Activated CD8-positive, alpha-beta T cell treated with anti-CD3 and anti-CD28 coated beads for 36 hours (primary cell): ENCODE results near the gene MCOLN2. TPM values are rescaled to one million over a fixed set of nuclear protein-coding genes. Genes with fewer than 3 reads are reported as not detected.

Experiments used
- ATAC-seq: fragments of 200-7000 bp; cut with Tn5 transposase; one replicate; pipeline ENCODE4 v1.10.0; 2021; ENCODE audit warnings: mild to moderate bottlenecking, moderate library complexity
- CTCF ChIA-PET: fragments of 350-600 bp; sonication (Branson Sonifier 250); formaldehyde crosslinking; loops from one replicate; lab custom pipeline; 2021; ENCODE audit warnings: antibody characterized with exemption; lab: Charles Lee
- POLR2A ChIA-PET: fragments of 350-600 bp; sonication (Branson Sonifier 250); formaldehyde crosslinking; loops from one replicate; lab custom pipeline; 2021; ENCODE audit warnings: antibody characterized with exemption; lab: Charles Lee
- DNase-seq: peaks from one replicate; pipeline ENCODE4 v3.0.0-alpha.2; 2020
- H3K27ac Mint-ChIP-seq: one replicate; pipeline ENCODE4 v1.8.0; 2021; ENCODE audit warnings: mild to moderate bottlenecking, mixed read lengths
- H3K27me3 Mint-ChIP-seq: one replicate; pipeline ENCODE4 v1.8.0; 2021; ENCODE audit warnings: mixed read lengths
- H3K36me3 Mint-ChIP-seq: one replicate; pipeline ENCODE4 v1.8.0; 2021; ENCODE audit warnings: low read depth, mixed read lengths
- H3K4me1 Mint-ChIP-seq: one replicate; pipeline ENCODE4 v1.8.0; 2021; ENCODE audit warnings: low read depth, mixed read lengths
- H3K4me3 Mint-ChIP-seq: one replicate; pipeline ENCODE4 v1.8.0; 2021; ENCODE audit warnings: mild to moderate bottlenecking, moderate library complexity, mixed read lengths
- H3K9me3 Mint-ChIP-seq: one replicate; pipeline ENCODE4 v1.8.0; 2021; ENCODE audit warnings: mixed read lengths
- CTCF ChIP-seq: fragments of 200-600 bp; IDR thresholded peaks from one replicate; pipeline ENCODE4 v1.8.0; 2022; ENCODE audit warnings: antibody characterized with exemption, mild to moderate bottlenecking
- intact Hi-C: fragments of 100-400 bp; cut with micrococcal nuclease; formaldehyde crosslinking; loops from one replicate; pipeline ENCODE4 v1.10.0; 2022
- total RNA-seq, 2 experiments: library from RNA; stranded (reverse); gene quantifications; one replicate each; pipeline ENCODE4 v1.2.3, GENCODE V29; 2021

The MCOLN2 gene
- total RNA-seq, 2 experiments from 2014 or later: 15.7 to 17.8 TPM

- H3K4me1 Mint-ChIP-seq: peaks cover 18% of the 10 kb centered on the region
- ATAC-seq (no peak), DNase-seq (no peak)
- TF ChIP-seq CTCF: no peak
- intact Hi-C loops: loop anchor here (10.0 kb wide), 1 partner anchor 268 kb away; no protein-coding TSS in a partner anchor
- ChIA-PET POLR2A (no interaction called here), CTCF (interaction anchor here (3.3 to 5.0 kb wide), 4 partner anchors 11 to 209 kb away, joined by 9 to 41 read pairs (median 34); no protein-coding TSS in a partner anchor)
- H3K4me3 Mint-ChIP-seq: no peak overlapping the region
- H3K36me3 Mint-ChIP-seq: no peaks in the 10 kb centered on the region
- H3K27ac Mint-ChIP-seq: no peak overlapping the region
- no peaks in the 10 kb centered on the region for H3K27me3 Mint-ChIP-seq
- no peaks in the 10 kb centered on the region for H3K9me3 Mint-ChIP-seq
Measured at GRCh38 chr1:84933011-84933611, 63.8 kb downstream of the MCOLN2 start.

DNA sequence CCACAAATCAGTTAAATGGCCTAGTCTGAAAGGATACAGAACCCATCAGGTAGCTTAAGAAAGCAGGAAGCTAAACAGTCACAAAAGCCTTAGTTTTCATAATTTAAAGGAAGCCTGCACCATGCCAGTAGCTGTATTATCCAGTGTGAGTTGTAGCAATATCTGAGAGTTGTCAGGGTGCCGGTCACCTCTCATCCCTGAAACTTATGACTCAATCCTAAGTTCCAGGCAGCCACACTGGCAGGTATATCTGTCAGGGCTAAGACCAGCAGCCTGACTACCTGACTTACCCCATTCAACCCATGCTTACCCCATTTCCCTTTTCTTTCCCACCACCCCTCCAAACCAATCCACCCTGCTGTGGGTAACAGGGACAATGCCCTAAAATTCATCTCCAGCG, 66.1 kb downstream of the MCOLN2 start:
- DNase-seq (no peak), ATAC-seq (no peak)
- Mint-ChIP-seq H3K9me3 (no peaks in the 10 kb centered on the region), H3K36me3 (no peaks in the 10 kb centered on the region), H3K4me3 (no peak overlapping the region), H3K27ac (no peak overlapping the region), H3K27me3 (no peaks in the 10 kb centered on the region), H3K4me1 (peaks cover 15% of the 10 kb centered on the region)
- ChIA-PET POLR2A (no interaction called here), CTCF (interaction anchor here (1.3 to 1.5 kb wide), 2 partner anchors 14 to 149 kb away, joined by 4 read pairs; no protein-coding TSS in a partner anchor)
- intact Hi-C loops: loop anchor here (10.0 kb wide), 1 partner anchor 266 kb away; no protein-coding TSS in a partner anchor
- TF ChIP-seq CTCF: no peak

DNA sequence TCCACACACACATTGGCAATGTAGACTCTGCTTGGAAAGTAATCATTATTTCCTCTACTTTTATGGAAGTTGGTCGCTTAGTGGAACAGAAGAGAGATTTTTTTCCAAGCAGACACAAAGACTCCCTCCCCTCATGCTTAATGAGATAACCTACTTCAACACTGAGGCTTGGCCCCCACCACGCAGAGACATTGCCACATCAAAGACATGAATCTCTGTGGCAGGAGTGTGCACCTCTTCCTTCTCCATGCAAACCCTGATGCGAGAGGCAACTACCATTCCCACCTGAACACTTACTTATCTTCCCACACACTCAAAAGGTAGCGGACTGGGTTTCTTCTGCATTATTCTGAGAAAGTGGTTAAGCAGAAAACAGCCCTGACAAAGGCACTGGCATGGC, 66.6 kb downstream of the MCOLN2 start:
- no peaks in the 10 kb centered on the region for H3K27me3 Mint-ChIP-seq
- no peak for TF ChIP-seq CTCF
- no peak overlapping the region for H3K4me3 Mint-ChIP-seq
- DNase-seq (no peak), ATAC-seq (no peak)
- H3K27ac Mint-ChIP-seq: no peak overlapping the region
- no peaks in the 10 kb centered on the region for H3K9me3 Mint-ChIP-seq
- H3K4me1 Mint-ChIP-seq: peaks cover 15% of the 10 kb centered on the region
- no peaks in the 10 kb centered on the region for H3K36me3 Mint-ChIP-seq
- CTCF ChIA-PET: interaction anchor here (1.3 kb wide), 1 partner anchor 15 kb away, joined by 4 read pairs; no protein-coding TSS in a partner anchor
- intact Hi-C loops: loop anchor here (10.0 kb wide), 1 partner anchor 266 kb away; no protein-coding TSS in a partner anchor
- POLR2A ChIA-PET: no interaction called here

GRCh38 chr1:84929581-84929980, 67.3 kb downstream of the MCOLN2 start:
- H3K36me3 Mint-ChIP-seq: no peaks in the 10 kb centered on the region
- peaks cover 15% of the 10 kb centered on the region for H3K4me1 Mint-ChIP-seq
- CTCF ChIA-PET: interaction anchor here (1.0 kb wide), 1 partner anchor 158 kb away, joined by 3 read pairs; no protein-coding TSS in a partner anchor
- H3K27me3 Mint-ChIP-seq: no peaks in the 10 kb centered on the region
- H3K27ac Mint-ChIP-seq: no peak overlapping the region
- POLR2A ChIA-PET: no interaction called here
- intact Hi-C loops: no loop called here
- TF ChIP-seq CTCF: no peak
- H3K9me3 Mint-ChIP-seq: no peaks in the 10 kb centered on the region
- no peak for DNase-seq
- H3K4me3 Mint-ChIP-seq: no peak overlapping the region
- no peak for ATAC-seq

- DNase-seq: no peak
- Mint-ChIP-seq H3K4me1 (peaks cover 15% of the 10 kb centered on the region), H3K36me3 (no peaks in the 10 kb centered on the region), H3K27me3 (no peaks in the 10 kb centered on the region), H3K27ac (no peak overlapping the region), H3K9me3 (no peaks in the 10 kb centered on the region), H3K4me3 (no peak overlapping the region)
- no peak for ATAC-seq
- POLR2A ChIA-PET: no interaction called here
- CTCF ChIA-PET: interaction anchor here (1.0 kb wide), 1 partner anchor 157 kb away, joined by 3 read pairs; no protein-coding TSS in a partner anchor
- intact Hi-C loops: no loop called here
- TF ChIP-seq CTCF: no peak
Measured at GRCh38 chr1:84928979-84929378, 67.9 kb downstream of the MCOLN2 start.
